ENCODE measurements around the gene TSPAN17. TPM values are rescaled to one million over a fixed set of nuclear protein-coding genes. Genes with fewer than 3 reads are reported as not detected.
A peak's percentile ranks its signal among the peaks of the same experiment; 100 is the strongest.

The TSPAN17 gene
- total and polyA plus RNA-seq, 9 of the 15 experiments (the other 6 are each of a cell fraction or from before 2014, with no cell fraction given): 0.73 to 58.3 (median 34.5) TPM

DNA sequence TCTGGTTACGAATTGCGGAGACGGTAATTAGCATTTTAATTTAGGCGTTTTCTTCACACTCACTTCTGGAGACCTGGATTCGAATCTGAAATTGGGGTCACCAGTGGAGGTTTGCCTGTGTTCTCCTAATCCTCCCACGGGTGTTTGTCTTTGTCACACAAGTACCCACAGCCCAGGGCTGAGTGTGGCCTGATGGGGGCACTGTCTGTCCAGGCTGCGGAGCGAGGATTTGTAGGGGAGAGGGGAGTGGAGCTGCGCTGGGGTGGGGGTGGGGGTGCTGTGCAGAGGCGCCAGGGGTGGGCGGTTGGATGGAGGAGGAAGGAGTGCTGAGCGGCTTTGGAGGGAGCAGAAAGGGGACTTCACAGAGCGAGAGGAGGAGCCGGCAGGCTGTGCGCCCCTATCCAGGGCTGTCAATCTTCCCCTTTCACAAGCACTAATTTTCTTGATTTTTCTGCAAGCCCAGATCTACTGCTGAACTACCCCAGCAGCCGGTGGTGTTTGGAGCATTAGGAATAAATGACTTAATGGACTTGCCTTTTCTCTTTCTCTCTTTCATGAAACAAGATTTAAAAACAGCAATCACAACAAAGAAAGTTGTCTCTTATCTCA is 53.1 kb downstream of the TSPAN17 start:
- no TSS peak for BruUV-seq (replicated peaks)
- Histone ChIP-seq H3K27me3 (ENCODE audit: control insufficient read depth in 2 of 2, insufficient read depth in 2 of 2, low read length in 2 of 2) (peaks cover 59 to 87% of the 10 kb centered on the region in 2 experiments), H3K27ac (ENCODE audit: extremely low read depth, low read depth, low read length) (no peak overlapping the region), H2AFZ (ENCODE audit: low read depth, low read length) (no peak overlapping the region), H3K4me2 (ENCODE audit: insufficient read depth, low read length) (no peak overlapping the region), H4K20me1 (replicated peaks; ENCODE audit: control insufficient read depth, insufficient read depth, low read length) (no peaks in the 10 kb centered on the region; the same call in 1 of the 2 replicates), H3K4me3 (no peak overlapping the region), H3K9ac (ENCODE audit: insufficient read depth in 1 of 2, low read depth in 2 of 2, low read length in 2 of 2) (no peak overlapping the region), H3K9me1 (ENCODE audit: control insufficient read depth, insufficient read depth, low read length) (no peaks in the 10 kb centered on the region), H3K36me3 (ENCODE audit: control insufficient read depth, insufficient read depth, low read length) (no peaks in the 10 kb centered on the region), H3K9me3 (replicated peaks; ENCODE audit: control insufficient read depth, insufficient read depth, low read depth, low read length) (no peaks in the 10 kb centered on the region), H3K79me2 (ENCODE audit: control insufficient read depth, insufficient read depth, low read length) (no peaks in the 10 kb centered on the region), H3K4me1 (replicated peaks in 1 of 2; ENCODE audit: control insufficient read depth in 2 of 2, insufficient read depth in 2 of 2, low read length in 2 of 2) (peaks cover 0 to 4% of the 10 kb centered on the region in 2 experiments; a peak in 2 of 5 replicates)
- ChIA-PET POLR2A (interaction anchor here (1.4 kb wide), 1 partner anchor 12 kb away, joined by 5 read pairs; no protein-coding TSS in a partner anchor), CTCF (ENCODE audit: low intra/inter-chr PET ratio) (interaction anchor here (1.4 kb wide), 1 partner anchor 259 kb away, joined by 4 read pairs; no protein-coding TSS in a partner anchor)
- peak; percentile 40 to 52 (median 46) for DNase-seq (ENCODE audit: extremely low read depth in 1 of 4, low spot score in 3 of 4)
- WGBS (ENCODE audit: insufficient coverage, low coverage, missing lambda C conversion rate): under 1% methylated on average over 8 of the region's 16 CpGs
- intact Hi-C loops (cut with micrococcal nuclease) (loop anchor here (2.0 kb wide), 1 partner anchor 44 kb away; no protein-coding TSS in a partner anchor), in situ Hi-C loops (cut with MboI) (no loop called here)
- FAIRE-seq: no peak
- ATAC-seq: peak; percentile 86
- TF ChIP-seq, protein P1, sequence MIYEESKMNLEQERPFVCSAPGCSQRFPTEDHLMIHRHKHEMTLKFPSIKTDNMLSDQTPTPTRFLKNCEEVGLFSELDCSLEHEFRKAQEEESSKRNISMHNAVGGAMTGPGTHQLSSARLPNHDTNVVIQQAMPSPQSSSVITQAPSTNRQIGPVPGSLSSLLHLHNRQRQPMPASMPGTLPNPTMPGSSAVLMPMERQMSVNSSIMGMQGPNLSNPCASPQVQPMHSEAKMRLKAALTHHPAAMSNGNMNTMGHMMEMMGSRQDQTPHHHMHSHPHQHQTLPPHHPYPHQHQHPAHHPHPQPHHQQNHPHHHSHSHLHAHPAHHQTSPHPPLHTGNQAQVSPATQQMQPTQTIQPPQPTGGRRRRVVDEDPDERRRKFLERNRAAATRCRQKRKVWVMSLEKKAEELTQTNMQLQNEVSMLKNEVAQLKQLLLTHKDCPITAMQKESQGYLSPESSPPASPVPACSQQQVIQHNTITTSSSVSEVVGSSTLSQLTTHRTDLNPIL (CRISPR knock-in tag; IDR thresholded peaks at IDR 0.05): no peak
- TF ChIP-seq ZNF436 (CRISPR knock-in tag; IDR thresholded peaks at IDR 0.05) (no peak), BRD4 (IDR thresholded peaks at IDR 0.05) (no peak), HMG20B (CRISPR knock-in tag; IDR thresholded peaks at IDR 0.05) (no peak), ASH1L (IDR thresholded peaks at IDR 0.05; ENCODE audit: borderline replicate concordance, low read depth, partially characterized antibody) (no peak), EZH2 (IDR thresholded peaks at IDR 0.05; ENCODE audit: borderline replicate concordance, low read depth, low read length) (no peak), SMC3 (conservative IDR thresholded peaks at IDR 0.05; ENCODE audit: insufficient read depth, low read depth, low read length) (no peak), SMAD3 (CRISPR knock-in tag; conservative IDR thresholded peaks at IDR 0.05) (no peak), RNF2 (IDR thresholded peaks at IDR 0.05) (no peak), TFAM (CRISPR knock-in tag; conservative IDR thresholded peaks at IDR 0.05) (no peak)
- TF ChIP-seq, protein P2, sequence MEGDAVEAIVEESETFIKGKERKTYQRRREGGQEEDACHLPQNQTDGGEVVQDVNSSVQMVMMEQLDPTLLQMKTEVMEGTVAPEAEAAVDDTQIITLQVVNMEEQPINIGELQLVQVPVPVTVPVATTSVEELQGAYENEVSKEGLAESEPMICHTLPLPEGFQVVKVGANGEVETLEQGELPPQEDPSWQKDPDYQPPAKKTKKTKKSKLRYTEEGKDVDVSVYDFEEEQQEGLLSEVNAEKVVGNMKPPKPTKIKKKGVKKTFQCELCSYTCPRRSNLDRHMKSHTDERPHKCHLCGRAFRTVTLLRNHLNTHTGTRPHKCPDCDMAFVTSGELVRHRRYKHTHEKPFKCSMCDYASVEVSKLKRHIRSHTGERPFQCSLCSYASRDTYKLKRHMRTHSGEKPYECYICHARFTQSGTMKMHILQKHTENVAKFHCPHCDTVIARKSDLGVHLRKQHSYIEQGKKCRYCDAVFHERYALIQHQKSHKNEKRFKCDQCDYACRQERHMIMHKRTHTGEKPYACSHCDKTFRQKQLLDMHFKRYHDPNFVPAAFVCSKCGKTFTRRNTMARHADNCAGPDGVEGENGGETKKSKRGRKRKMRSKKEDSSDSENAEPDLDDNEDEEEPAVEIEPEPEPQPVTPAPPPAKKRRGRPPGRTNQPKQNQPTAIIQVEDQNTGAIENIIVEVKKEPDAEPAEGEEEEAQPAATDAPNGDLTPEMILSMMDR (IDR thresholded peaks at IDR 0.05 in 2 of 3, conservative IDR thresholded peaks at IDR 0.05 in 1 of 3; ENCODE audit: insufficient read depth in 2 of 3, low read depth in 1 of 3, low read length in 3 of 3): peak; percentile 41 to 63 (median 43); a peak in 5 of 6 replicates
- TF ChIP-seq, protein P3, sequence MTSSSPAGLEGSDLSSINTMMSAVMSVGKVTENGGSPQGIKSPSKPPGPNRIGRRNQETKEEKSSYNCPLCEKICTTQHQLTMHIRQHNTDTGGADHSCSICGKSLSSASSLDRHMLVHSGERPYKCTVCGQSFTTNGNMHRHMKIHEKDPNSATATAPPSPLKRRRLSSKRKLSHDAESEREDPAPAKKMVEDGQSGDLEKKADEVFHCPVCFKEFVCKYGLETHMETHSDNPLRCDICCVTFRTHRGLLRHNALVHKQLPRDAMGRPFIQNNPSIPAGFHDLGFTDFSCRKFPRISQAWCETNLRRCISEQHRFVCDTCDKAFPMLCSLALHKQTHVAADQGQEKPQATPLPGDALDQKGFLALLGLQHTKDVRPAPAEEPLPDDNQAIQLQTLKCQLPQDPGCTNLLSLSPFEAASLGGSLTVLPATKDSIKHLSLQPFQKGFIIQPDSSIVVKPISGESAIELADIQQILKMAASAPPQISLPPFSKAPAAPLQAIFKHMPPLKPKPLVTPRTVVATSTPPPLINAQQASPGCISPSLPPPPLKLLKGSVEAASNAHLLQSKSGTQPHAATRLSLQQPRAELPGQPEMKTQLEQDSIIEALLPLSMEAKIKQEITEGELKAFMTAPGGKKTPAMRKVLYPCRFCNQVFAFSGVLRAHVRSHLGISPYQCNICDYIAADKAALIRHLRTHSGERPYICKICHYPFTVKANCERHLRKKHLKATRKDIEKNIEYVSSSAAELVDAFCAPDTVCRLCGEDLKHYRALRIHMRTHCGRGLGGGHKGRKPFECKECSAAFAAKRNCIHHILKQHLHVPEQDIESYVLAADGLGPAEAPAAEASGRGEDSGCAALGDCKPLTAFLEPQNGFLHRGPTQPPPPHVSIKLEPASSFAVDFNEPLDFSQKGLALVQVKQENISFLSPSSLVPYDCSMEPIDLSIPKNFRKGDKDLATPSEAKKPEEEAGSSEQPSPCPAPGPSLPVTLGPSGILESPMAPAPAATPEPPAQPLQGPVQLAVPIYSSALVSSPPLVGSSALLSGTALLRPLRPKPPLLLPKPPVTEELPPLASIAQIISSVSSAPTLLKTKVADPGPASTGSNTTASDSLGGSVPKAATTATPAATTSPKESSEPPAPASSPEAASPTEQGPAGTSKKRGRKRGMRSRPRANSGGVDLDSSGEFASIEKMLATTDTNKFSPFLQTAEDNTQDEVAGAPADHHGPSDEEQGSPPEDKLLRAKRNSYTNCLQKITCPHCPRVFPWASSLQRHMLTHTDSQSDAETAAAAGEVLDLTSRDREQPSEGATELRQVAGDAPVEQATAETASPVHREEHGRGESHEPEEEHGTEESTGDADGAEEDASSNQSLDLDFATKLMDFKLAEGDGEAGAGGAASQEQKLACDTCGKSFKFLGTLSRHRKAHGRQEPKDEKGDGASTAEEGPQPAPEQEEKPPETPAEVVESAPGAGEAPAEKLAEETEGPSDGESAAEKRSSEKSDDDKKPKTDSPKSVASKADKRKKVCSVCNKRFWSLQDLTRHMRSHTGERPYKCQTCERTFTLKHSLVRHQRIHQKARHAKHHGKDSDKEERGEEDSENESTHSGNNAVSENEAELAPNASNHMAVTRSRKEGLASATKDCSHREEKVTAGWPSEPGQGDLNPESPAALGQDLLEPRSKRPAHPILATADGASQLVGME (CRISPR knock-in tag; IDR thresholded peaks at IDR 0.05): no peak
